Keratinocyte (primary cell): ENCODE data around the gene FZR1. TPM values are rescaled to one million over a fixed set of nuclear protein-coding genes. Genes with fewer than 3 reads are reported as not detected.

ENCODE experiments used
- DNase-seq: peaks from one replicate; pipeline ENCODE4 v3.0.0-alpha.2; 2011; ENCODE audit warnings: low read depth, missing footprints, low spot score
- FAIRE-seq: peaks from 2 replicates; lab custom pipeline; 2011; peaks lifted over from hg19 to GRCh38; lab: Jason Lieb, UNC
- H2AFZ ChIP-seq: 2 replicates; pipeline ENCODE4 v1.6.0; 2012; ENCODE audit warnings: low read length, control low read depth, inconsistent platforms; ENCODE audit not compliant: control insufficient read depth
- H3K27ac ChIP-seq: 2 replicates; pipeline ENCODE4 v1.5.1; 2011; ENCODE audit warnings: low read length; ENCODE audit not compliant: control insufficient read depth, insufficient read depth
- H3K27me3 ChIP-seq: 3 replicates; pipeline ENCODE4 v1.6.0; 2011; ENCODE audit warnings: low read length; ENCODE audit not compliant: control insufficient read depth, insufficient read depth; ENCODE audit errors: extremely low read depth
- H3K36me3 ChIP-seq, 2 experiments: 2 replicates in 1 of 2; 3 replicates in 1 of 2; pipeline ENCODE4 v1.5.1; 2011; ENCODE audit warnings: low read length in 2 of 2, mild to moderate bottlenecking in 1 of 2; ENCODE audit not compliant: control insufficient read depth in 2 of 2, insufficient read depth in 2 of 2; ENCODE audit errors: extremely low read depth in 1 of 2
- H3K4me1 ChIP-seq: 3 replicates; pipeline ENCODE4 v1.5.1; 2011; ENCODE audit warnings: low read length; ENCODE audit not compliant: control insufficient read depth, insufficient read depth; ENCODE audit errors: extremely low read depth
- H3K4me2 ChIP-seq: 3 replicates; pipeline ENCODE4 v1.6.0; 2011; ENCODE audit warnings: low read depth, low read length; ENCODE audit not compliant: control insufficient read depth, insufficient read depth; ENCODE audit errors: extremely low read depth
- H3K4me3 ChIP-seq, 3 experiments: fragments of 200-600 bp in 1 of 3; sonication (generic) in 1 of 3; 2 replicates in 2 of 3; 3 replicates in 1 of 3; pipeline ENCODE4 v1.5.1; 2011 to 2016; ENCODE audit warnings: low read length in 3 of 3, mild to moderate bottlenecking in 3 of 3, control low read depth in 2 of 3, inconsistent platforms in 1 of 3, low read depth in 1 of 3, mixed read lengths in 1 of 3, mixed run types in 1 of 3, moderate library complexity in 1 of 3; ENCODE audit not compliant: control insufficient read depth in 2 of 3, insufficient read depth in 2 of 3; ENCODE audit errors: extremely low read depth in 1 of 3
- H3K79me2 ChIP-seq: 2 replicates; pipeline ENCODE4 v1.6.0; 2012; ENCODE audit warnings: low read length; ENCODE audit not compliant: control insufficient read depth, insufficient read depth
- H3K9ac ChIP-seq: 3 replicates; pipeline ENCODE4 v1.6.0; 2011; ENCODE audit warnings: low read length; ENCODE audit not compliant: control insufficient read depth, insufficient read depth; ENCODE audit errors: extremely low read depth
- H3K9me1 ChIP-seq: 3 replicates; pipeline ENCODE4 v1.6.0; 2011; ENCODE audit warnings: low read length; ENCODE audit not compliant: control insufficient read depth, insufficient read depth; ENCODE audit errors: extremely low read depth
- H3K9me3 ChIP-seq: 2 replicates; pipeline ENCODE4 v1.5.1; 2012; ENCODE audit warnings: low read depth, low read length; ENCODE audit not compliant: control insufficient read depth
- H4K20me1 ChIP-seq: 3 replicates; pipeline ENCODE4 v1.6.0; 2011; ENCODE audit warnings: low read length; ENCODE audit not compliant: control insufficient read depth, insufficient read depth; ENCODE audit errors: extremely low read depth
- EZH2 ChIP-seq: IDR thresholded peaks from one replicate; pipeline ENCODE4 v1.6.1; 2012; ENCODE audit warnings: inconsistent platforms, mild to moderate bottlenecking, low read length, moderate library complexity
- dilution Hi-C: fragments of 300-500 bp; cut with MboI; formaldehyde crosslinking; loops from one replicate; pipeline ENCODE4 v1.7.0; 2020; ENCODE audit warnings: low sequenced_read_pairs; ENCODE audit not compliant: extremely low pct_ligation_motif_present
- polyA plus RNA-seq, 5 experiments: library from polyadenylated mRNA; depleted of rRNA in 3 of 5; stranded (reverse) in 3 of 5; stranded (forward) in 1 of 5; unstranded in 1 of 5; fragments of >200 nt; gene quantifications; 1 replicate in 1 of 5; 2 replicates in 3 of 5; 3 replicates in 1 of 5; pipeline versions ENCODE4 v1.2.1 to v1.2.3, GENCODE V29; 2011 to 2012; ENCODE audit warnings: missing spikeins in 2 of 5, low read depth in 1 of 5, low replicate concordance in 1 of 5
- TF ChIP-seq, protein P1 (sequence below), 3 experiments: IDR thresholded peaks in 1 of 3; conservative IDR thresholded peaks in 1 of 3; optimal IDR thresholded peaks in 1 of 3; 2 replicates in 2 of 3; 3 replicates in 1 of 3; pipeline versions ENCODE3 to v1.5.1; 2011; ENCODE audit warnings: low read length in 3 of 3, mild to moderate bottlenecking in 3 of 3, moderate library complexity in 2 of 3, control low read depth in 1 of 3, inconsistent platforms in 1 of 3; ENCODE audit not compliant: insufficient read depth in 2 of 3; ENCODE audit errors: extremely low read depth in 1 of 3

Gene FZR1
- polyA plus RNA-seq, 1 donor (not counting 4 experiments of a cell fraction or from before 2014, with no cell fraction given) = 23.3 TPM

DNA sequence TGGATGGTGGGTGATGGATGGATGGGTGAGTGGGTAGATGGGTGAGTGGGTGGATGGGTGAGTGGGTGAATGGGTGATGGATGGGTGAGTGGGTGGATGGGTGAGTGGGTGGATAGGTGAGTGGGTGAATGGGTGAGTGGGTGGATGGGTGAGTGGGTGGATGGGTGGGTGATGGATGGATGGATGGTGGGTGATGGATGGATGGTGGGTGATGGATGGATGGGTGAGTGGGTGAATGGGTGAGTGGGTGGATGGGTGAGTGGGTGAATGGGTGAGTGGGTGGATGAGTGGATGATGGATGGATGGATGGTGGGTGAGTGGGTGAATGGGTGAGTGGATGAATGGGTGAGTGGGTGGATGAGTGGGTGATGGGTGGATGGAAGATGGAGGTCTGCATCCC is 28.6 kb upstream of the FZR1 start:
- H3K9ac ChIP-seq = no peak overlapping the region
- H3K4me3 ChIP-seq = no peak overlapping the region
- DNase-seq = no peak
- H3K79me2 ChIP-seq = no peaks in the 10 kb centered on the region
- no peaks in the 10 kb centered on the region for H3K9me3 ChIP-seq
- no peak for FAIRE-seq
- no peak overlapping the region for H3K27ac ChIP-seq
- H3K27me3 ChIP-seq = peaks cover 28% of the 10 kb centered on the region
- no peaks in the 10 kb centered on the region for H3K9me1 ChIP-seq
- dilution Hi-C loops = no loop called here
- peaks cover 3% of the 10 kb centered on the region for H4K20me1 ChIP-seq
- no peak overlapping the region for H3K4me2 ChIP-seq
- no peak overlapping the region for H2AFZ ChIP-seq
- TF ChIP-seq EZH2 = no peak
- TF ChIP-seq, protein P1, sequence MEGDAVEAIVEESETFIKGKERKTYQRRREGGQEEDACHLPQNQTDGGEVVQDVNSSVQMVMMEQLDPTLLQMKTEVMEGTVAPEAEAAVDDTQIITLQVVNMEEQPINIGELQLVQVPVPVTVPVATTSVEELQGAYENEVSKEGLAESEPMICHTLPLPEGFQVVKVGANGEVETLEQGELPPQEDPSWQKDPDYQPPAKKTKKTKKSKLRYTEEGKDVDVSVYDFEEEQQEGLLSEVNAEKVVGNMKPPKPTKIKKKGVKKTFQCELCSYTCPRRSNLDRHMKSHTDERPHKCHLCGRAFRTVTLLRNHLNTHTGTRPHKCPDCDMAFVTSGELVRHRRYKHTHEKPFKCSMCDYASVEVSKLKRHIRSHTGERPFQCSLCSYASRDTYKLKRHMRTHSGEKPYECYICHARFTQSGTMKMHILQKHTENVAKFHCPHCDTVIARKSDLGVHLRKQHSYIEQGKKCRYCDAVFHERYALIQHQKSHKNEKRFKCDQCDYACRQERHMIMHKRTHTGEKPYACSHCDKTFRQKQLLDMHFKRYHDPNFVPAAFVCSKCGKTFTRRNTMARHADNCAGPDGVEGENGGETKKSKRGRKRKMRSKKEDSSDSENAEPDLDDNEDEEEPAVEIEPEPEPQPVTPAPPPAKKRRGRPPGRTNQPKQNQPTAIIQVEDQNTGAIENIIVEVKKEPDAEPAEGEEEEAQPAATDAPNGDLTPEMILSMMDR (optimal IDR thresholded peaks at IDR 0.05 in 1 of 3, IDR thresholded peaks at IDR 0.05 in 1 of 3, conservative IDR thresholded peaks at IDR 0.05 in 1 of 3; ENCODE audit: extremely low read depth in 1 of 3, insufficient read depth in 2 of 3, low read length in 3 of 3) = no peak
- H3K4me1 ChIP-seq = no peaks in the 10 kb centered on the region
- H3K36me3 ChIP-seq = no peaks in the 10 kb centered on the region

DNA sequence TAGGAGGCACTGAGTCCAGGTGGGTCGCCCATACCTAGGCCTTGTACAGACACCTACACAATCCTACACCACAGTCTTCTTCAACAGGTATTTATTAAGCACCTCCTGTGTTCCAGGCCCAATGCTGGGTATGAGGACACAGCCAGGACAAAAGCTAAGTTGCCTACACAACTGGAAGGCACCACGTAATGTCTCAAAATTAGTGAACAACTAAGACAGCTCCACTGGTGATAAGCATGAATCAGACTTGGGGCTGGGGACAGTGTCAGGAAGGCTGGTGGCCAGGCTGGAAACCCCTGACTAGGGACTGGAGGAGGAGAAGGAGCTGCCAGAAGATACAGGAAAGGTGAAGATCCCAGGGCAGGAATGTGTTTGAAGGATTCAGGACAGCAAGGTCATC is 28.2 kb upstream of the FZR1 start:
- DNase-seq (no peak), FAIRE-seq (no peak)
- Histone ChIP-seq H3K79me2 (no peaks in the 10 kb centered on the region), H2AFZ (no peak overlapping the region), H3K4me3 (no peak overlapping the region), H3K4me2 (no peak overlapping the region), H3K27ac (no peak overlapping the region), H3K36me3 (no peaks in the 10 kb centered on the region), H3K9ac (no peak overlapping the region), H3K9me1 (no peaks in the 10 kb centered on the region), H3K27me3 (peaks cover 29% of the 10 kb centered on the region), H3K9me3 (no peaks in the 10 kb centered on the region), H4K20me1 (peaks cover 3% of the 10 kb centered on the region), H3K4me1 (no peaks in the 10 kb centered on the region)
- dilution Hi-C loops = no loop called here
- no peak for TF ChIP-seq EZH2
- TF ChIP-seq, protein P1 (optimal IDR thresholded peaks at IDR 0.05 in 1 of 3, IDR thresholded peaks at IDR 0.05 in 1 of 3, conservative IDR thresholded peaks at IDR 0.05 in 1 of 3; ENCODE audit: extremely low read depth in 1 of 3, insufficient read depth in 2 of 3, low read length in 3 of 3) = no peak
